ENCODE data around the gene SYNE4. TPM values are rescaled to one million over a fixed set of nuclear protein-coding genes. Genes with fewer than 3 reads are reported as not detected.

SYNE4 gene
- polyA plus RNA-seq, 1 donor from 2014 or later, result 0.19 TPM

GRCh38 chr19:36026091-36026876, 17.7 kb upstream of the SYNE4 start:
- Histone ChIP-seq H3K4me2 (ENCODE audit: low read length) (no peak overlapping the region), H3K4me3 (ENCODE audit: low read length) (no peak overlapping the region), H3K9me3 (ENCODE audit: low read length) (no peaks in the 10 kb centered on the region), H3K27ac (ENCODE audit: low read length) (no peak overlapping the region), H4K20me1 (ENCODE audit: insufficient read depth) (no peaks in the 10 kb centered on the region), H3F3A (ENCODE audit: insufficient read depth, low read length, poor library complexity, severe bottlenecking) (no peaks in the 10 kb centered on the region), H2AFZ (ENCODE audit: low read depth, low read length) (no peak overlapping the region), H3K27me3 (ENCODE audit: insufficient read depth, low read depth, low read length) (no peaks in the 10 kb centered on the region), H3K79me2 (replicated peaks; ENCODE audit: insufficient read depth, low read length) (peaks cover 6% of the 10 kb centered on the region), H3K9ac (ENCODE audit: low read length) (no peak overlapping the region), H3K9me2 (ENCODE audit: insufficient read depth, low read length) (no peaks in the 10 kb centered on the region), H3K36me3 (ENCODE audit: insufficient read depth, low read length) (no peaks in the 10 kb centered on the region)
- TF ChIP-seq CTCF (IDR thresholded peaks at IDR 0.05; ENCODE audit: poor library complexity, severe bottlenecking) (no peak), TAF1 (IDR thresholded peaks at IDR 0.05; ENCODE audit: low read depth) (no peak), POLR2AphosphoS5 (IDR thresholded peaks at IDR 0.05) (no peak), EZH2 (IDR thresholded peaks at IDR 0.05; ENCODE audit: borderline replicate concordance, insufficient read depth, low read length, poor library complexity, severe bottlenecking) (no peak), REST (IDR thresholded peaks at IDR 0.05; ENCODE audit: borderline replicate concordance) (no peak), MXI1 (conservative IDR thresholded peaks at IDR 0.05; ENCODE audit: poor library complexity, severe bottlenecking) (no peak), RAD21 (conservative IDR thresholded peaks at IDR 0.05) (no peak), SMC3 (conservative IDR thresholded peaks at IDR 0.05; ENCODE audit: poor library complexity) (no peak), EP300 (conservative IDR thresholded peaks at IDR 0.05; ENCODE audit: poor library complexity, severe bottlenecking) (no peak)

- no peak for TF ChIP-seq EZH2 (IDR thresholded peaks at IDR 0.05; ENCODE audit: borderline replicate concordance, insufficient read depth, low read length, poor library complexity, severe bottlenecking)
- TF ChIP-seq EP300 (conservative IDR thresholded peaks at IDR 0.05; ENCODE audit: poor library complexity, severe bottlenecking), result no peak
- no peak for TF ChIP-seq RAD21 (conservative IDR thresholded peaks at IDR 0.05)
- no peak for TF ChIP-seq REST (IDR thresholded peaks at IDR 0.05; ENCODE audit: borderline replicate concordance)
- no peak for TF ChIP-seq SMC3 (conservative IDR thresholded peaks at IDR 0.05; ENCODE audit: poor library complexity)
- Histone ChIP-seq H3K9ac (ENCODE audit: low read length) (no peak overlapping the region), H3K36me3 (ENCODE audit: insufficient read depth, low read length) (no peaks in the 10 kb centered on the region), H3K4me2 (ENCODE audit: low read length) (no peak overlapping the region), H2AFZ (ENCODE audit: low read depth, low read length) (no peak overlapping the region), H4K20me1 (ENCODE audit: insufficient read depth) (no peaks in the 10 kb centered on the region), H3K9me2 (ENCODE audit: insufficient read depth, low read length) (no peaks in the 10 kb centered on the region), H3K4me3 (ENCODE audit: low read length) (no peak overlapping the region), H3F3A (ENCODE audit: insufficient read depth, low read length, poor library complexity, severe bottlenecking) (no peaks in the 10 kb centered on the region), H3K27ac (ENCODE audit: low read length) (no peak overlapping the region), H3K27me3 (ENCODE audit: insufficient read depth, low read depth, low read length) (no peaks in the 10 kb centered on the region), H3K79me2 (replicated peaks; ENCODE audit: insufficient read depth, low read length) (peaks cover 3% of the 10 kb centered on the region), H3K9me3 (ENCODE audit: low read length) (no peaks in the 10 kb centered on the region)
Measured at GRCh38 chr19:36025541-36025940, 16.9 kb upstream of the SYNE4 start.

Measured in neural cell (in vitro differentiated cells).